Adrenal gland (tissue), 12 donors: ENCODE data around the gene GPRC5C. TPM values are rescaled to one million over a fixed set of nuclear protein-coding genes. Genes with fewer than 3 reads are reported as not detected.

ENCODE experiments used
- DNase-seq, 7 donors: peaks; one replicate each; pipeline ENCODE4 v3.0.0-alpha.2; 2019 to 2020
- H3K27ac ChIP-seq, 5 donors: fragments of 200-600 bp; sonication (generic) in 4 of 5; 1 replicate in 3 of 5; 2 replicates in 2 of 5; pipeline versions ENCODE4 v1.5.1 to v1.8.0; 2016 to 2020; ENCODE audit warnings: mild to moderate bottlenecking in 1 of 5
- H3K27me3 ChIP-seq: fragments of 200-600 bp; 2 replicates; pipeline ENCODE4 v1.8.0; 2021
- H3K36me3 ChIP-seq, 2 donors: fragments of 200-600 bp; replicated peaks in 1 of 2; 1 replicate in 1 of 2; 2 replicates in 1 of 2; pipeline versions ENCODE4 v1.5.1 to v1.8.0; 2018 to 2022
- H3K4me1 ChIP-seq, 2 donors: fragments of 200-600 bp; replicated peaks in 1 of 2; 1 replicate in 1 of 2; 2 replicates in 1 of 2; pipeline versions ENCODE4 v1.5.1 to v1.8.0; 2018 to 2021
- H3K4me3 ChIP-seq, 4 donors: fragments of 200-600 bp; sonication (generic) in 3 of 4; one replicate each; pipeline ENCODE4 v1.5.1; 2016 to 2018
- H3K9me3 ChIP-seq, 3 donors: fragments of 200-600 bp; sonication (generic) in 1 of 3; replicated peaks in 1 of 3; 1 replicate in 2 of 3; 2 replicates in 1 of 3; pipeline versions ENCODE4 v1.5.1 to v1.8.0; 2016 to 2021
- CTCF ChIP-seq, 6 experiments: fragments of 450-650 bp in 4 of 6; fragments of 200-600 bp in 2 of 6; sonication (generic) in 1 of 6; IDR thresholded peaks; 1 replicate in 5 of 6; 2 replicates in 1 of 6; pipeline versions ENCODE4 v1.5.1 to v1.8.0; 2016 to 2021; ENCODE audit warnings: antibody characterized with exemption in 6 of 6, mild to moderate bottlenecking in 2 of 6, moderate library complexity in 1 of 6
- POLR2A ChIP-seq, 2 donors: fragments of 450-650 bp; IDR thresholded peaks; one replicate each; pipeline ENCODE4 v1.6.1; 2017; ENCODE audit warnings: antibody characterized with exemption in 2 of 2, mild to moderate bottlenecking in 2 of 2, moderate library complexity in 1 of 2
- WGBS, 4 donors: extraction: QIAGEN DNeasy Blood & Tissue Kit in 2 of 4; methylation state at CpG; one replicate each; pipeline versions ENCODE4 v1.1.5 to v1.1.7; 2013 to 2017; 5-methylcytosine and 5-hydroxymethylcytosine counted together
- intact Hi-C, 2 donors: fragments of 100-400 bp; cut with DNase I; formaldehyde crosslinking; loops; one replicate each; pipeline versions ENCODE4 v1.14.1 to v1.15.0; 2022 to 2023
- polyA plus RNA-seq, 3 donors: library from polyadenylated mRNA; stranded (reverse); fragments of 200-250 nt in 2 of 3; fragments of 350-450 nt in 1 of 3; fragmentation: Illumina TruSeq in 1 of 3; extraction: RNeasy Lipid Tissue Mini Kit (QIAGEN cat#74804) in 1 of 3; gene quantifications; one replicate each; pipeline ENCODE4 v1.2.3, GENCODE V29; 2013 to 2014
- total RNA-seq, 9 donors: library from RNA; depleted of rRNA in 4 of 9; stranded (reverse); fragments of >200 nt in 4 of 9; fragments of 120-200 nt in 1 of 9; fragmentation: NEBNext Ultra II Directional in 1 of 9; extraction: Animal tissue kit (Norgen Biotek cat#: 25700) in 1 of 9; gene quantifications; one replicate each; pipeline versions ENCODE4 v1.1.0 to v1.2.4, GENCODE V29; 2013 to 2023
- donor health status: healthy with polysubstance abuse.
- donor health status: Bipolar disorder and iron deficiency.
- donor health status: DM: yes; HTN: yes; CAD: no.
- donor health status: DM: no; HTN: no; CAD: no.
- donor health status: DM: no; HTN: no; CAD: no.
- donor health status: DM: yes; HTN: yes; CAD: no.

The GPRC5C gene
- total and polyA plus RNA-seq, 12 donors, result 2.7 to 67.2 (median 30.5) TPM

- no peak for TF ChIP-seq POLR2A (IDR thresholded peaks at IDR 0.05)
- TF ChIP-seq CTCF (IDR thresholded peaks at IDR 0.05), result no peak
- no peaks in the 10 kb centered on the region for H3K27me3 ChIP-seq
- H3K4me1 ChIP-seq, result no peaks in the 10 kb centered on the region
- WGBS, 4 donors, result 67 to 81% (median 74%) methylated on average over 10 to 12 of the region's 12 CpGs
- no peaks in the 10 kb centered on the region for H3K9me3 ChIP-seq
- DNase-seq, result no peak
- intact Hi-C loops, result no loop called here
- no peaks in the 10 kb centered on the region for H3K36me3 ChIP-seq
- H3K4me3 ChIP-seq, result no peak overlapping the region
- no peak overlapping the region for H3K27ac ChIP-seq
These were observed 14.5 kb upstream of the GPRC5C start for GRCh38 chr17:74417178-74418045.

- H3K4me3 ChIP-seq, result no peak overlapping the region
- no peaks in the 10 kb centered on the region for H3K9me3 ChIP-seq
- intact Hi-C loops, result no loop called here
- no peak overlapping the region for H3K27ac ChIP-seq
- TF ChIP-seq CTCF (IDR thresholded peaks at IDR 0.05) (no peak), POLR2A (IDR thresholded peaks at IDR 0.05) (no peak)
- H3K27me3 ChIP-seq, result no peaks in the 10 kb centered on the region
- WGBS, 4 donors, result 86 to 90% (median 89%) methylated on average over 10 of the region's 10 CpGs
- no peaks in the 10 kb centered on the region for H3K36me3 ChIP-seq
- no peak for DNase-seq
- H3K4me1 ChIP-seq, result no peaks in the 10 kb centered on the region
These were observed 11.9 kb upstream of the GPRC5C start for GRCh38 chr17:74419928-74420411.

DNA sequence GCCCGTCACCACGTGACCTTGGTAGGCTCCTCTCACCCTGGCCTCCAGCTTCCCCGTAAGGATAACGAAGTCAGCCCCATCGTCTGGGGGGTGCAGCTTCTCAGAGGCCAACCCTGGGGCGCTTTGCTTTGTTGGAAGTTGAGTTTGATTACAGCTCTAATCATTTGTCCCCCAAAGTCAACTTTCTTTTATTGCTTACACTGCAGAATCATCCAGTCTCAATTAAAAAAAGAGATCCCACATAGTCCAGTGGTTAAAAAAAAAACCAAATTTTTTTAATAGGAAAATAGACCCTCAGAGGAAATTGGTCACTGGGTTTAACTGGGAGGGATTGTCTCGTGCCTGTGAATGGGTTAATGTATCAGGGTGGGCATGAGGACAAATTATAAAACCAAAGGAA, 7.8 kb upstream of the GPRC5C start:
- 77 to 86% (median 83%) methylated on average over 7 of the region's 7 CpGs for WGBS, 4 donors
- H3K9me3 ChIP-seq, result no peaks in the 10 kb centered on the region
- DNase-seq, result no peak
- no peaks in the 10 kb centered on the region for H3K4me1 ChIP-seq
- H3K36me3 ChIP-seq, result no peaks in the 10 kb centered on the region
- intact Hi-C loops, result no loop called here
- no peak overlapping the region for H3K4me3 ChIP-seq
- H3K27me3 ChIP-seq, result no peaks in the 10 kb centered on the region
- H3K27ac ChIP-seq, result no peak overlapping the region
- TF ChIP-seq CTCF (IDR thresholded peaks at IDR 0.05), result no peak
- TF ChIP-seq POLR2A (IDR thresholded peaks at IDR 0.05), result no peak

DNA sequence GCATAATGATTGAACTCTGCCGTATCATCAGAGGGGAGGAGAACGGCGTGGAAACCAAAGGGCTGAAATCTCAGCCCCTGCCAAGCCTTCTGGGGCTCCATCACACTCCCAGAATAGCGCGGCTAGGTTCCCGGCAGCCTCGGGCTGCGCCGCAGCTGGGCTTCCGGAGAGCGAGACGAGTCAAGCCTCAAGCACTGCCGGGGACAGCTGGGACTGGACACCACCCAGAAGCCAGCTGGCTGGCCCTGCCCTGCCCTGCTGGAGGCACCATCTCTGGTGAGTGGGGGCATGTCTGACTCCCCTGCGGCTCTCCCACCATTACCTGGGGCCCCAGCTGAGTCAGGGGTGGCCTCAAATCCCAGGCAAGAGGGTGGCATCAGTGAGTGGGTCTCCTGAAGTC, 7.2 kb upstream of the GPRC5C start:
- no peaks in the 10 kb centered on the region for H3K36me3 ChIP-seq
- no peak overlapping the region for H3K27ac ChIP-seq
- DNase-seq, result no peak
- TF ChIP-seq CTCF (IDR thresholded peaks at IDR 0.05), result no peak
- no peak for TF ChIP-seq POLR2A (IDR thresholded peaks at IDR 0.05)
- no peaks in the 10 kb centered on the region for H3K4me1 ChIP-seq
- no peak overlapping the region for H3K4me3 ChIP-seq
- no peaks in the 10 kb centered on the region for H3K9me3 ChIP-seq
- 85 to 94% (median 86%) methylated on average over 3 to 14 of the region's 14 CpGs for WGBS, 4 donors
- intact Hi-C loops, result no loop called here
- no peaks in the 10 kb centered on the region for H3K27me3 ChIP-seq
